ENCODE measurements around the gene RC3H2.

RC3H2 gene

GRCh38 chr9:122946461-122947005 lies 41.4 kb upstream of the RC3H2 start:
- no peak for TF ChIP-seq CTCF (IDR thresholded peaks at IDR 0.05; ENCODE audit: control insufficient read depth, extremely low read depth, insufficient read depth)
- H3K4me3 ChIP-seq (ENCODE audit: low read depth, low read length) = no peak overlapping the region
- DNase-seq (ENCODE audit: low read depth) = no peak

- DNase-seq (ENCODE audit: low read depth) = no peak
- no peak overlapping the region for H3K4me3 ChIP-seq (ENCODE audit: low read depth, low read length)
- no peak for TF ChIP-seq CTCF (IDR thresholded peaks at IDR 0.05; ENCODE audit: control insufficient read depth, extremely low read depth, insufficient read depth)
Observed at GRCh38 chr9:122944960-122945888, 40.1 kb upstream of the RC3H2 start.

- TF ChIP-seq CTCF (IDR thresholded peaks at IDR 0.05; ENCODE audit: control insufficient read depth, extremely low read depth, insufficient read depth) = no peak
- H3K4me3 ChIP-seq (ENCODE audit: low read depth, low read length) = peak overlapping the region; percentile 82
- DNase-seq (ENCODE audit: low read depth) = peak; percentile 8
Observed at GRCh38 chr9:122941582-122942234, 36.5 kb upstream of the RC3H2 start.

GRCh38 chr9:122940749-122941581 lies 35.8 kb upstream of the RC3H2 start, which contains the start of gene RABGAP1:
Gene RABGAP1 (plus strand): TSS chr9:122941020. CDS start chr9:122957060, 16,040 bp downstream.
- no peak for TF ChIP-seq CTCF (IDR thresholded peaks at IDR 0.05; ENCODE audit: control insufficient read depth, extremely low read depth, insufficient read depth)
- peak within 1 kb of the TSS; percentile 82 for H3K4me3 ChIP-seq (ENCODE audit: low read depth, low read length)
- peak; percentile 97 for DNase-seq (ENCODE audit: low read depth)

- TF ChIP-seq CTCF (IDR thresholded peaks at IDR 0.05; ENCODE audit: control insufficient read depth, extremely low read depth, insufficient read depth) = no peak
- DNase-seq (ENCODE audit: low read depth) = no peak
- H3K4me3 ChIP-seq (ENCODE audit: low read depth, low read length) = peak overlapping the region; percentile 82
Observed at GRCh38 chr9:122940454-122940748, 35.2 kb upstream of the RC3H2 start.

GRCh38 chr9:122939601-122940000 lies 34.4 kb upstream of the RC3H2 start:
- DNase-seq (ENCODE audit: low read depth) = no peak
- H3K4me3 ChIP-seq (ENCODE audit: low read depth, low read length) = no peak overlapping the region
- TF ChIP-seq CTCF (IDR thresholded peaks at IDR 0.05; ENCODE audit: control insufficient read depth, extremely low read depth, insufficient read depth) = no peak

Data from LNCaP clone FGC (cell line).